Osteoblast (primary cell): Measurements from ENCODE around the gene SPRED3. TPM values are rescaled to one million over a fixed set of nuclear protein-coding genes. Genes with fewer than 3 reads are reported as not detected.

Experiments
- DNase-seq: peaks from one replicate; pipeline ENCODE4 v3.0.0; 2011; ENCODE audit warnings: low spot score, mixed read lengths; ENCODE audit not compliant: insufficient read length; ENCODE audit errors: missing footprints
- H2AFZ ChIP-seq: 2 replicates; pipeline ENCODE4 v1.6.0; 2011; ENCODE audit warnings: mild to moderate bottlenecking, low read length
- H3K27ac ChIP-seq: 2 replicates; pipeline ENCODE4 v1.5.1; 2011; ENCODE audit warnings: mild to moderate bottlenecking, low read depth, low read length, moderate library complexity
- H3K27me3 ChIP-seq: 2 replicates; pipeline ENCODE4 v1.6.0; 2012; ENCODE audit warnings: mild to moderate bottlenecking, control low read depth, inconsistent platforms, low read length, moderate library complexity; ENCODE audit not compliant: insufficient read depth
- H3K36me3 ChIP-seq: 2 replicates; pipeline ENCODE4 v1.5.1; 2011; ENCODE audit warnings: mild to moderate bottlenecking, low read length, control low read depth, moderate library complexity; ENCODE audit not compliant: insufficient read depth
- H3K4me1 ChIP-seq: 2 replicates; pipeline ENCODE4 v1.5.1; 2011; ENCODE audit warnings: mild to moderate bottlenecking, low read length, control low read depth, moderate library complexity; ENCODE audit not compliant: insufficient read depth
- H3K4me2 ChIP-seq: 2 replicates; pipeline ENCODE4 v1.6.0; 2011; ENCODE audit warnings: mild to moderate bottlenecking, low read length; ENCODE audit not compliant: insufficient read depth
- H3K4me3 ChIP-seq: fragments of 200-600 bp; sonication (generic); 3 replicates; pipeline ENCODE4 v1.5.1; 2012; ENCODE audit warnings: mild to moderate bottlenecking, low read length, inconsistent platforms; ENCODE audit not compliant: insufficient read depth
- H3K79me2 ChIP-seq: 2 replicates; pipeline ENCODE4 v1.6.0; 2012; ENCODE audit warnings: mild to moderate bottlenecking, low read length, control low read depth, inconsistent platforms; ENCODE audit not compliant: insufficient read depth
- H3K9me3 ChIP-seq: 2 replicates; pipeline ENCODE4 v1.5.1; 2011; ENCODE audit warnings: low read depth, low read length, control low read depth
- H4K20me1 ChIP-seq: 2 replicates; pipeline ENCODE4 v1.6.0; 2012; ENCODE audit warnings: mild to moderate bottlenecking, low read length, control low read depth; ENCODE audit not compliant: insufficient read depth
- CTCF ChIP-seq: IDR thresholded peaks from 2 replicates; pipeline ENCODE4 v1.5.1; 2011; ENCODE audit warnings: mild to moderate bottlenecking, low read depth, low read length, moderate library complexity; ENCODE audit errors: extremely low read depth
- total RNA-seq: library from RNA; depleted of rRNA; stranded (reverse); fragments of >200 nt; gene quantifications from 2 replicates; pipeline ENCODE4 v1.2.3, GENCODE V29; 2012

The SPRED3 gene
- total RNA-seq, 1 donor = 2.2 TPM

DNA sequence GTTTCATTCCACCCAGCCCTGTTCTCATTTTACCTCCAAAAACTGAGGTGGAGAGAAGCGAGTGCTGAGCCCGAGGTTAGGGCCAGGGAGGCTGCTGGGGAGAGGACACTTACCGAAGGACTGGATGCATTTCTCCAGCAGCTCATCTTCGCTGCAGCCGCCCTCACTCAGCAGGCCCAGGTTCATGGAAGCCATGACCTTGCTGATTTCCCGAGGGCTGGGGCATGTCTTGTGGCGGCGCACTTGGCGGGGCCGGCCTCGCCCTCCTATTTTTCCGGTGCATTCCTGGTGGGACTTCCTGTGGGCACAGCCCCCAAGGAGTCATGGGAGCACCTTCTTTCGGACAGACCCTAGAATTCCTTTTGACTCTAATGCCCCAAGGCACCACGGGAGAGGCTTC is 33.4 kb downstream of the SPRED3 start:
- H3K79me2 ChIP-seq = no peaks in the 10 kb centered on the region
- H4K20me1 ChIP-seq = no peaks in the 10 kb centered on the region
- no peaks in the 10 kb centered on the region for H3K4me1 ChIP-seq
- H3K27ac ChIP-seq = no peak overlapping the region
- peaks cover 19% of the 10 kb centered on the region for H3K27me3 ChIP-seq
- H3K4me3 ChIP-seq = no peak overlapping the region
- no peak overlapping the region for H3K4me2 ChIP-seq
- no peaks in the 10 kb centered on the region for H3K36me3 ChIP-seq
- no peak for TF ChIP-seq CTCF
- no peak overlapping the region for H2AFZ ChIP-seq
- no peak for DNase-seq
- no peaks in the 10 kb centered on the region for H3K9me3 ChIP-seq

- Histone ChIP-seq H3K4me1 (no peaks in the 10 kb centered on the region), H2AFZ (no peak overlapping the region), H4K20me1 (no peaks in the 10 kb centered on the region), H3K79me2 (no peaks in the 10 kb centered on the region), H3K27me3 (peaks cover 17% of the 10 kb centered on the region), H3K27ac (no peak overlapping the region), H3K4me3 (no peak overlapping the region), H3K4me2 (no peak overlapping the region), H3K36me3 (no peaks in the 10 kb centered on the region), H3K9me3 (no peaks in the 10 kb centered on the region)
- TF ChIP-seq CTCF = no peak
- no peak for DNase-seq
Observed at GRCh38 chr19:38422438-38422837, 33.9 kb downstream of the SPRED3 start.

DNA sequence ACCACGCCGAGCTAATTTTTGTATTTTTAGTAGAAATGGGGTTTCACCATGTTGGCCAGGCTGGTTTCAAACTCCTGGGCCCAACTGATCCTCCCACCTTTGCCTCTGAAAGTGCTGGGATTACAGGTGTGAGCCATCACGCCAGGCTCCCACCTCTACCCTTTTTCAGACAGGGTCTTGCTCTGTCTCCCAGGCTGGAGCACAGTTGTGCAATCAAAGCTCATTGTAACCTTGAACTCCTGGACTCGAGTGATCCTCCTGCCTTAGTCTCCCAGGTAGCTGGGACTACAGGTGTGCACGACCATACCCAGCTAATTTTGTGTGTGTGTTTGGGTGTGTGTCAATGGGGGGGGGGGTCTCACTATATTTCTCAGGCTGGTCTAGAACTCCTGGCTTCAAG is 35.8 kb downstream of the SPRED3 start:
- H2AFZ ChIP-seq = no peak overlapping the region
- no peak for TF ChIP-seq CTCF
- DNase-seq = no peak

DNA sequence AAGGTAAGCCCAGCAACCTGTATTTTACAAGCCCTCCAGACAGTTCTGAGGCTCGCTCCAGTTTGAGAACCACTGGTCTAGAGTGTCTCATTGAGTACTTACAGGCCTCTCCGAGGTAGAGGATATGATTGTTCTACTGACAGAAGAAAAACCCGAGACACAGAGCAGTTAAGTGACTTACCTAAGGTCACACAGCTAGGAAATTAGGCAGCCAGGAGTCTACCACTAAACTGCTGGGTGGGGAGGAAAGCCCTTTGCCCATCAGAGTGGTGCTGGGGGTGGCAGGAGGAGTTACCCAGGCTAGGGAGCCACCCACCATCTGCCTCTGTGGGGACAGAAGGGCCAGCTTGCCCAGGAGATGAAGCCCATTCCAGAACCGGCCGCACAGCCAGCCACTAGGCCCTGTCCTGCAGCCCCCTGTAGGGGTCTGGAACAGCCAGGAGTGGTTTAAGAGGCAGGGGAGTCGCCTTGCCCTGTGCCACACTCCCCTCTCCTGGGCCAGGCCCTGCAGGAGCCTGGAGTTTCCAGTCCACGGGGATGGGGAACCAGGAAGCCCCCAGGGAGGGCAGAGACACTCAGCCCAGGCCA is 36.8 kb downstream of the SPRED3 start:
- DNase-seq = no peak
- no peak for TF ChIP-seq CTCF
- Histone ChIP-seq H2AFZ (no peak overlapping the region), H4K20me1 (no peaks in the 10 kb centered on the region), H3K79me2 (no peaks in the 10 kb centered on the region), H3K4me2 (no peak overlapping the region), H3K9me3 (no peaks in the 10 kb centered on the region), H3K4me1 (no peaks in the 10 kb centered on the region), H3K27ac (no peak overlapping the region), H3K4me3 (no peak overlapping the region), H3K36me3 (no peaks in the 10 kb centered on the region), H3K27me3 (peaks cover 10% of the 10 kb centered on the region)

More for the DNA sequence above, 35.8 kb downstream of the SPRED3 start:
- Histone ChIP-seq H4K20me1 (no peaks in the 10 kb centered on the region), H3K36me3 (no peaks in the 10 kb centered on the region), H3K27me3 (peaks cover 6% of the 10 kb centered on the region), H3K9me3 (no peaks in the 10 kb centered on the region), H3K4me1 (no peaks in the 10 kb centered on the region), H3K4me2 (no peak overlapping the region), H3K79me2 (no peaks in the 10 kb centered on the region), H3K27ac (no peak overlapping the region), H3K4me3 (no peak overlapping the region)
